ACHN (cell line): ENCODE results near the gene PDE4D.
"Not testable (repeated sequence)": the region's sequence is repeated elsewhere in the genome, so short reads cannot be mapped to it uniquely, and the experiment has no call there.

ENCODE experiments used
- DNase-seq: peaks from one replicate; pipeline ENCODE4 v3.0.0-alpha.2; 2015
- in situ Hi-C: cut with HindIII; loops from 2 replicates; pipeline ENCODE4 v1.10.0; 2017; ENCODE audit warnings: low sequenced_read_pairs, low pct_ligation_motif_present, low pct_unique_long_range_greater_than_20kb

Gene PDE4D

GRCh38 chr5:59584858-59585846 is 308.4 kb downstream of the PDE4D start:
- DNase-seq = peak; percentile 56
- in situ Hi-C loops = no loop called here

DNA sequence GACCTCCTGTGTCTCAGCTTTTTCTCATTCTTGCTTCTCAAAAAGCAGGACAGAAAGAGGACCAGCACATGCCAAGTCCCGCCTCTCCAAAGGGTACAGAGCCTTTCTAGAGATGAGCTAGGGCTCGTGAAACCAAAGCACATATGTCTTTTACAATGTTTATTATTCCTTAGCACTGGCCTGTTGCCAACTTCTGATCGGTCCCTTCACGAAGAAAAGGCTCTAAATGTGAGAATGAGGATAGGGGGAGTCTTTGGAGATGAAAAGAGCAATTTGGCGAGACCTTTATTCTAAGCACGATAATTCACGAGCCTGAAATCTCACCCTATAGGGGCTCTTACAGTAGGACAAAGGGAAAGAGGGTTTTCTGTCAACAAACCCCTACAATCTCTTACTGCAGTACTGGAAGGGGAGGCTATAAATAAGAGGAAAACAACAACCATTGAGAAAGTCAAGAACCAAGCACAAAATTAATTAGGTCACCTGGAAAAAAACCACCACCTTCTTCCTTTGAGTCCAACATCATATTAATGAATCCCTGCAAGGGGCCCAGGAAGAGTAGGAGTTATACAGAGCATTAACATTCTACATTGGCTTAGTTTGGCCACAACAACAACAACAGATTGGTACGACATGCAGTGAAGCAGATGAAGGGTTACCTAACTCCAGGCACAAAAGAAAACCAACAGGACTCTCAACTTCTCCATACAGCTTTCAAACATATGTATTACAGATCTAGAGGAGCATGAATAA is 309.5 kb downstream of the PDE4D start:
- peak; percentile 49 for DNase-seq
- in situ Hi-C loops = no loop called here

DNA sequence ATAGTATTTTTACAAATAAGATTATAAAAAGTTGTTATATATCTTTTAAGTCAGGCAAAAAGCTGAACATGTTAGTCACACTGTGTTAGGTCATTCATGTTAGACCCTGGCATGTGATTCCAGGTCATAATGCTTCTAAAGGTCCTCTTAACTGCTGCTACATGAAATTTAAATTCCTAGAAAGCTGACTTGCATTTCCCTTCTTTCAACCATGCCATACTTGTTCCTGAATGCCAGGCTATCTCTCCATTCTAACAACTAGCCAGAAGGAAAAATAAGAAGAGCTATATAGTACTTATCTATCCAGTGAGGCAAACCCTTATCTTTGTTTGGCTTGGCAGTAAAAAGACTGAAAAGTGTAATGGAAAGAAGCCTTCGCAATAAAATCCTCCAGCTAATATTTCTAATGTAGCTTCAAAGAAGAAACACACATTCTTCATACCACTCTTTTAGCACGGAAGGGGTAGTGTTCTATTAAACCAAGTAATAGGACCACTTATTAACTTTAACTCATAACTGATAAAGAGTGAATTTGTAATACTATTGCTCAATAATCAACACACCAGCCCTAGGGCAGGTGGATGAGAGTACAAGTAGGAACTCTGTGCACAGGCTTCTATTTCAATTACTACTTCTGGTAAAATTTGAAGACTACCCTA is 310.2 kb downstream of the PDE4D start:
- DNase-seq = peak; percentile 61
- in situ Hi-C loops = no loop called here

DNA sequence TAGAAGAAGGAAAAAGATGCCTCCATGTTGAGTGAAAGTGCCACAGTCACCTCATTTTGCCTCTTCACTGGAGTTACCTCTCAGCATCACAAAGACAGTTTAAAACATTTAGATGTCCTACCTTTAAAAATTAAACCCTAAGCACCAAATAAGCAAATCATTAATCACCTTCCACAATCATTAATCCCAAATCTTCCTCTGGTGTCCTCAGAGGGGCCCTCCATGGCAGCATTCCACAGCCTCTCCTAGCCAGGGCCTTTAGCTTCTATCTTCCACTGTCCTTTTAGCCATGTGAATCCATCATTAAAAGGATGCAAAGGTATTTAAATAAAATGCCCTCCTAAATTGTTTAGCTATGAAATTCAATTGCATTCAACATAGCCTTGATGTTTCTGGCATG is 310.8 kb downstream of the PDE4D start:
- in situ Hi-C loops = no loop called here
- peak; percentile 82 for DNase-seq

- in situ Hi-C loops = no loop called here
- no peak for DNase-seq
Measured at GRCh38 chr5:59579824-59580167, 313.7 kb downstream of the PDE4D start.

DNA sequence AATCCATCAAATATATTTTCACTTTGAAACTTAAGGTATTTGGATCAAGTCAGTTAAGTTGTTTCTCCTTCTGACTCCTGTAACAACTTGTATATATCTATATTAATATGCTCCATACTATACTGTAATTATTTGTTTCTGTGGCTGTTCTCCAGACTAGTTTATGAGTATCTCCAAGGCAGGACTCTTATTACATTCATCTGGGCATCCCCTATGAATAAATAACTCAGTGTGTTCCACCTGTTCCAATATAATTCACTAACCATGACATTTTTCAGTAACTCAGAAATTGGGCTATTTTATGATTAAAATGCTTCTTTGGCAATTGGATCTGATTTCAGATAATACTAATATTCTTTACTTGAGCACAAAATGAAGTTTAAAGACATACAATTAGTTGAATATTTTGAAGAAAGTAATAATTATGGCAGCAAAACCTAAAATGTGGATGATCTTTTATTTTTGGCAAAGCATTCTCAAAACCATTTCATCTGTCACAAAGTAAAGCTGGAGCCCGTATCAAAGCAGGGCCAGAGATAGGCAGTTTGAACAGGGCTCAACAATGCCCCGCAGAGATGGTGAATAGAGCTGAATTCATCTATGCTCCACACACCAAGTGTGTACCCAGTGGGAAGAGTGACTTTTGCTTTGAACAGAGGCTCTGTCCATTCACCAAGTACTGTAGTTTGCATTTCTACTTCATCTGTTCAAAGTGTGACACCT is 314.3 kb downstream of the PDE4D start:
- DNase-seq = no peak
- in situ Hi-C loops = no loop called here

- DNase-seq = no peak
- in situ Hi-C loops = no loop called here
Measured at GRCh38 chr5:59577485-59577884, 316.0 kb downstream of the PDE4D start.

DNA sequence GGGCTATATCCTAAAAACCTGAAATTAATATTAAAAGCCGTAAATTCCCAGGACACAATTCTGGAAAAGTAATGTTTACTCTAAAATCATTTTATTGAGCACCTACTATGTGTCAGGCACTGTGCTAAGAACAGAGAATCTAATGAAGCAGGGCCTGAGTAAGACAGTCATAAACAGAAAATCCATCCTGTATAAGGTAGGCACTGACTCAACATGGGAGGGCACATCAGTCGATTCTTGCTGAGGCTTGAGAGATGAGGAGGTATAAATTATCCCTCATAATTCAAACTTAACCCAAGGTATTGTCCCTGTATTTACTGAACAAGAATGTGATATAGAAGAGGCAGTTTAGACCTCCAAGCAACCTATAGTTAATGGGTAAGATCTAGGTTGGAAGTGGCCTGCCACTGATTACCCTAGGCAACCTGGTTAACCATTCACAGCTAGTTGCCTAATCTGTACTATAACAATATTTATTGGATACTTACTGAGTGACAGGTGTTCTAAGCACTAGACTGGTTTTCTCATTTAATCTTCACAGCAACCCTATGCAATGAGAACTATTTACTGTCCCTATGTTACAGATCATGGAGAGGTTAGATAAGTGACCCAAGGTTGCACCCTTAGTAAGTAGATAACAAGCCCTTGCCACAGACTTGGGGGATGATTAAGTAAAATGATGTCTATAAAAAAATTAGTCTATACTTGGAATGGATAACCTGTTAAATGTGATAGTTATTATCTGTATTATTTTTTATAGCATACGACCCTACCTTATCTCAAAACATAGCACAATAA is 317.7 kb downstream of the PDE4D start:
- DNase-seq = no peak
- in situ Hi-C loops = no loop called here

DNA sequence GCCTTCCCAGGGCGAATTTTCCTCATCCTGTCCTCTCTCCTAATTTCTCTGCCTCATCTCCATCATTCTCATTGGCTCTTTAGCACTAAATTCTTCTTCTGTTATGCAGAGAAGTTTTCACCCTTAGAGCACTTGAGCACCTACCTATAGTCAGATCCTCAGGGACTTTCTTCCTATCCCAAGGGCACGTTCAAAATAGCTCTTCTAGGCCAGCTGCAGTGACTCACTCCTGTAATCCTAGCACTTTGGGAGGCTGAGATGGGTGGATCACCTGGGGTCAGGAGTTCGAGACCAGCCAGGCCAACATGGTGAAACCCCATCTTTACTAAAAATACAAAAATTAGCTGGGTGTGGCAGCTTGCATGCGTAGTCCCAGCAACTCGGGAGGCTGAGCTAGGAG is 320.0 kb downstream of the PDE4D start:
- DNase-seq, in situ Hi-C loops: not testable (repeated sequence)

DNA sequence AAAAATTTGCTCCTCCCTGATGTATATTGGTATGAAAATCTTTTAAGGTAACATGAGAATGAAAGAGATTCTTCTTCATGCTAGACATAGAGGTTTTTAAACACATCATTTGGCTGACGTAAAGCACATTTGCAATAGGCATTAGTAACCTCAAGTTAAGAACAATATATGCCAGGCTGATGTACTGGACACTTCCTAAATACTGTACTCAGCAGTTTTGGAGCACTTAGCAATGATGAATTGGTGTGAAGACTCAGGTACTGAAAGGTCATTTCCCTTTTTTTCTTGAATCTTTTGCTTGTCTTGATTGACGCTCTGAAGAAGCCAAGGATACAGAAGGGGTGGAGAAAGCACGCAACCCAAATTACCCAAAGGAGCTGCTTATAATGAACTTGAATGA is 322.5 kb downstream of the PDE4D start:
- no peak for DNase-seq

DNA sequence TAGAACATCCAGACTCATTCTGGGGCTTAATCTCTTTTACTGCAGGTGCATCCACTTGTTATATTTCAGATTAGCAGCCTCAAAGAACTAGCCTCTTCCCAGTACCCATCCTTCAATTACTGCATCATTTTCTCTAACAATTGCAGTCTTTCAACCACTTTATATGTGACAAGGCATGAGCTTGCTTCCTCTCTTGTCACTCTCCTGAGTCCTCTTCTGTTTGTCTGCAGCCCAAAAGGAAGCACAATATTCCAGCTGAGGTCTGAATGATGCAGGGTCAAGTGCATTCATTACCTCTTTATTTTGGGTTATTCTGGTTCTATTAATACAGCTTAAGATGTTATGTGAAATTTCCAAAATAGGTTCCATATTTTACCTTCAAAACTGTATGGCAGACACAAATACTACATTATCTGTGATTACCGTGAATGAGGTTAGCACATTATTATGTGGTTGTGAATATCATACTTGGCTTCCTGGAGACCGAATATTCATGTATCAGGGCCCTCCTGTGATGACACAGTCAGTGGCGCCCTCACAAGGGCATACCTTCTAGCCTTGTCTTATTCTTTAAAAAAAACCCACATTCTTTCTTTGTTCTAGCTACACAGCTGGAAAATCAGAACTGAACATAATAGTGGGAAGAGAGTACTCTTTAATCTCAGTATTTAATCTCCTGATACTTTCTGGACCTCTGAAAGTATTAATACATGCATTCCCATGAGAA is 323.8 kb downstream of the PDE4D start:
- in situ Hi-C loops = no loop called here
- DNase-seq = no peak

More for the DNA sequence above, 322.5 kb downstream of the PDE4D start:
- in situ Hi-C loops = no loop called here

DNA sequence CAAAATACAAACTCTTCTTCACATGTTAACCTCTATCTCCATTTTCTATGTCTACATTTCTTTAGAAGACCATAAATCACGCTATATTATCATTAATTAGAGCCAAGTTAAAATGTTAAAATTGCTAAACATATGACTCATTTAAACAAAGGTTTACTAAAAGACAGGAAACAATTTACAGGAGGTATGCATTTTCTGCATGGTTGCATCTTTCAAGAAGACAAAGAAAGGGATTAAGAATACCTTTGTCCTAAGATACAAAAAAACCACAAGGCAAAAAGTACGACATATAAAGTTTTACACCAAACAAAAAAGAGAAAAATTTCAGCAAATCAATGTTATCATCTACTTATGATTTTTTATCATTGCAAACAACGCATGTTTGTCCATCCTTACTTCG is 324.4 kb downstream of the PDE4D start:
- DNase-seq = no peak
- in situ Hi-C loops = no loop called here

DNA sequence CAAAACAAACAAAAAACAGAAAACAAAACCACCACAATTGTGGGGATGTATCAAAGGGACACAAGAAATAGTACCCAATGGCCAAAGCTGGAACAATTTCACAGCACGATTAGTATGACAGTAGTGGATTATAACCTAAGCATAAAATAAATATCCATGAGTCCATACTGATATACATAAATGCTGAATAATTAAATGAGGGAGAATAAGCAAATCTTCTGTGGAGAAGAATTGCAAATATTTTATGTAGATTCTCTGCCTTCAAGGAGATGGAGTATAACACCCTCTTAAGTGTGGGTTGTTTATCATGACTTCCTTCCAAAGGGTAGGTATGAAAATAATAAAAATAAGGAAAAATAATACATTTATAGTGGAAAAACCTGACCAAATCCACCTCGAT is 325.4 kb downstream of the PDE4D start:
- DNase-seq = no peak
- in situ Hi-C loops = no loop called here

DNA sequence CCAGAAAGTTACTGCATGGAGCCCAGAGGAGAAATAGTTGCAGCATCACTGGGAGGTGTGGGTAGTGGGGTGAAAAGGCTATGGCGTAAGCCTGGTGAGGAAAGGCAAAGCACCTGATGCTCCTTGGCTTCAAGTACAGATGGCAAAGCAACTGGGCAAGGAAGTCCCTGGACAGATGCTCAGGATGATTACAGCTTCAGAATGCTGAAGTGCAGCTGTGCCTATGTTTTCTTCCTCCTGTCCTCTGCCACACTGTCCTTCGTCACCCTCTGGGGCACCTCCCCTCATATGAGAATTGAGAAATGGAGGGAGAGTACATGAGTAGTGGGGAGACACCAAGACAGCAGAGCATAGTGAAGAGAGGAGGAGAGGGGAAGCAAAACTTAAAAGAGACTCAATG is 328.0 kb downstream of the PDE4D start:
- in situ Hi-C loops = no loop called here
- DNase-seq = no peak

DNA sequence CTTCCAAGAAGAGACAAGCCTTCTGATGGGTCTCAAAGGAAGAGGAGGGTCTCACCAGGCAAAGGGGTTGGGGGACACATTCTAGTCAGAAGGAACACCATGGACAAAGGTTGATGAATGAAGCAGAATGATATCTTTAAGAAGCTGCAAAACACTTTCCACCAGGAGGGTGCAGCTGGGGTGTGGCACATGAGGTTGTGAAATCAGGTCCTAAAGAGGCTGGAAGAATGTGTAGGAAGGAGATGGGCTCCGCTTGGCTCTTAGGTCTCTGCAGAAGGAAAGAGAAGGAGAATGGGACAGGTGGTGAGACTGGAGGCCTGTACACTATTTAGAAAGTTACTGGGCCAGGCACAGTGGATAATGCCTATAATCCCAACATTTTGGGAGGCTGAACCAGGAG is 328.6 kb downstream of the PDE4D start:
- in situ Hi-C loops = no loop called here
- no peak for DNase-seq

DNA sequence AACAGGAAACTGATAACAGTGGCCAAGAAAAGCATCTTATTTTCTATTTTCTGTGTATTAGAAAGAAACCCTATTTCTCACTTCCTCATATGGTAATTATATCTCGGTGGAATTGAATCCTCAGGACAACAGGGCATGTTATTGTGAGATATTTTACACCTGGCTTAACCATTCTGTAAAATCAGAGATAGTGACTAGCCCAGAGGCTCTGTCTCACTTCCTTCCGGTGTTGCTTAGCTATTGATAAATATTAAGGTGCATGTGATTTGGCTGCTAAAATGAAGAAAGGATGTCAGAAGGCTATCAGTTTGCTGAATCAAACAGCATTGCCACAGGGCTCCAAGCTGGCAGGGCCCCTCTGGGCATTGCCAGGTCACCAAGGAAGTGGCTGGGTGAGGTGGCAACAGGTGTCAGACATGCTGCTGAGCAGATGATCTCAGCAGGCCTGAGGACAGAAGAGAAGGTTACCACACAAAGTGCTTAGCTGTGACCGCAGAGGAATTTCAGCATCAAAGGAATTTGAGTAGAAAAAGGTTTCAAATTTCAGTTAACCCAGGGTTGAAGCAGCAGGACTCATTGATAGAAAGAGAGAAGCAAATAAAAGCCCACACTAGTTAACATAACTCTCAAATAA is 330.7 kb downstream of the PDE4D start:
- DNase-seq = peak; percentile 81
- in situ Hi-C loops = no loop called here

- DNase-seq = no peak
- in situ Hi-C loops = no loop called here
Measured at GRCh38 chr5:59560553-59560952, 333.0 kb downstream of the PDE4D start.
